ENCODE data around the gene TSPAN18.

TSPAN18 gene

DNA sequence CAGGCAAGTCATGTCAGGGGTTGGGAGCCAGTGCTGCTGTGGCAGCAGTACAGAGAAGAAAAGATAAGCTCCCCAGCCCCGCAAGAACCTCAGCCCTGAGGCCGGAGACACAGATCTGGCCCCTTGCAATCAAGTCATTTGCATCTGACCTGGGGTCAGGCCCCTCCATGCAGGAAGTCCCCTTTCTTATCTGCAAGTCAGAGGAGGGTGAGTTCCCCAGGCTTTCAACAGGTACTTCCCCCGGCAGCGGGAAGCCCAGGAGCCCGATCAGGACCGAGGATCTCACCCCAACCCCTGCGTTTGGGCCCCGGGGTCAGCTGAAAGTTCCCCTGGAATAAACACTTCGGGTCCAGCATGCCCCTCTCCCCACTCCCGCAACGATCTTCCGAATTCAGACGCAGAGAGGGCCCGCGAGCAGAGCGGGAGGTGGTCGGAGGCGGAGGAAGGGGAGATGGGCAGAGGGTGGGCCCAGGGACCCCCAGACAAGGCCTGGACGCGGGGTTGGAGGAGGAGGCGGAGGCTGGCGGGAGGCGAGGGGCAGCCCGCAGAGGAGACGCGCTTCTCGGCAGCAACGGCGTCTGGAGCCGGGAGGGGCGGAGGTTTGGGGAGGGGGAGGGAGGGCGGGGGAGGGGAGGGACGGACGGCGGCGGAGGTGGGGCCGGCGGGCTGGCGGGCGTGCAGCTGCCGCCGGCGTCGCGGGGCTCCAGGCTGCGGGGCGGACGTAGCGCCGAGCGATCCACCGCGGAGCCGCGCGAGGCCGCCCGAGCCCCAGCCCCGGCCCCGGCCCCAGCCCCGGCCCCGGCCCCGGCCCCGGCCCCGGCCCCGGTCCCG lies at the start of gene TSPAN18:
TSPAN18 (plus strand) TSS at position 680 of the 831 bp plus-strand sequence. CDS start 179,455 bp downstream, outside the sequence.
- H3K4me3 ChIP-seq (ENCODE audit: control insufficient read depth, low read depth, low read length), result no peak within 1 kb of the TSS
- no peak for TF ChIP-seq CTCF (conservative IDR thresholded peaks at IDR 0.05; ENCODE audit: control insufficient read depth, insufficient read depth, low read depth, low read length)
- DNase-seq (ENCODE audit: low read depth), result no peak

GRCh38 chr11:44680982-44681597 lies 45.7 kb upstream of the TSPAN18 start:
- no peak for DNase-seq (ENCODE audit: low read depth)
- no peak for TF ChIP-seq CTCF (conservative IDR thresholded peaks at IDR 0.05; ENCODE audit: control insufficient read depth, insufficient read depth, low read depth, low read length)
- no peak overlapping the region for H3K4me3 ChIP-seq (ENCODE audit: control insufficient read depth, low read depth, low read length)

- no peak overlapping the region for H3K4me3 ChIP-seq (ENCODE audit: control insufficient read depth, low read depth, low read length)
- peak; percentile 38 for DNase-seq (ENCODE audit: low read depth)
- TF ChIP-seq CTCF (conservative IDR thresholded peaks at IDR 0.05; ENCODE audit: control insufficient read depth, insufficient read depth, low read depth, low read length), result no peak
These were observed 45.1 kb upstream of the TSPAN18 start for GRCh38 chr11:44681698-44682097.

- no peak for TF ChIP-seq CTCF (conservative IDR thresholded peaks at IDR 0.05; ENCODE audit: control insufficient read depth, insufficient read depth, low read depth, low read length)
- no peak overlapping the region for H3K4me3 ChIP-seq (ENCODE audit: control insufficient read depth, low read depth, low read length)
- no peak for DNase-seq (ENCODE audit: low read depth)
These were observed 41.9 kb upstream of the TSPAN18 start for GRCh38 chr11:44684859-44685281.

DNA sequence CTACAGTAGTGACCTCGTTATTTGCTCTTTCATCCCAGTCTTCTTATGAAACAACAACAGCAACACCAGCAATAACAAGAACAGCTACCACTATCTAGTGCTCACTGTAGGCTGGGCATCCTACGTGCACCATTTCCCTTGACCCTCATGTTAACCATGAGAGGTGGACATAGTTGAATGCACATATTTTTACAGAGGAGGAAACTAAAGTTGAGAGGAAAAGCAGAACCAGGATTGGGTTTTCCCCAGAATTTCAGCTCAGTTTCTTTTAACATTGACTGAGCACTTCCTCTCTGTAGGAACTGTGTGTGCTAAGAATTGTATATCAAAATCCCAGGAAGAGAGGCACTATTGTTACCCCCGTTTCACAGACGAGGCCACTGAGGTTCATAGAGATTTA lies 39.4 kb upstream of the TSPAN18 start:
- no peak for DNase-seq (ENCODE audit: low read depth)
- no peak for TF ChIP-seq CTCF (conservative IDR thresholded peaks at IDR 0.05; ENCODE audit: control insufficient read depth, insufficient read depth, low read depth, low read length)

GRCh38 chr11:44689265-44689664 lies 37.5 kb upstream of the TSPAN18 start:
- no peak for DNase-seq (ENCODE audit: low read depth)
- TF ChIP-seq CTCF (conservative IDR thresholded peaks at IDR 0.05; ENCODE audit: control insufficient read depth, insufficient read depth, low read depth, low read length), result no peak
- no peak overlapping the region for H3K4me3 ChIP-seq (ENCODE audit: control insufficient read depth, low read depth, low read length)

More for the DNA sequence above, 39.4 kb upstream of the TSPAN18 start:
- H3K4me3 ChIP-seq (ENCODE audit: control insufficient read depth, low read depth, low read length), result no peak overlapping the region

Measured in fibroblast of mammary gland (primary cell).